ENCODE results near the gene CMAS.
"Not testable (repeated sequence)": the region's sequence is repeated elsewhere in the genome, so short reads cannot be mapped to it uniquely, and the experiment has no call there.

Gene CMAS

GRCh38 chr12:22082190-22082701 is 36.2 kb downstream of the CMAS start:
- no peak for ATAC-seq
- no peak for TF ChIP-seq ISL1 (CRISPR knock-in tag; IDR thresholded peaks at IDR 0.05)
- no peak for TF ChIP-seq CREB5 (CRISPR knock-in tag; IDR thresholded peaks at IDR 0.05; ENCODE audit: low read depth)
- no peak for TF ChIP-seq ZFP30 (CRISPR knock-in tag; IDR thresholded peaks at IDR 0.05)
- no peak for TF ChIP-seq GLIS3 (CRISPR knock-in tag; IDR thresholded peaks at IDR 0.05)
- no peak for TF ChIP-seq BACH2 (CRISPR knock-in tag; IDR thresholded peaks at IDR 0.05; ENCODE audit: borderline replicate concordance)
- no peak for TF ChIP-seq RARB (CRISPR knock-in tag; IDR thresholded peaks at IDR 0.05)
- TF ChIP-seq ESRRG (CRISPR knock-in tag; IDR thresholded peaks at IDR 0.05): no peak

GRCh38 chr12:22083167-22083566 is 37.1 kb downstream of the CMAS start:
- ATAC-seq: 0 out of 3 replicates have a peak, but pooled peaks have one; percentile 33

GRCh38 chr12:22084852-22085251 is 38.8 kb downstream of the CMAS start:
- no peak for TF ChIP-seq ZNF565 (CRISPR knock-in tag; conservative IDR thresholded peaks at IDR 0.05; ENCODE audit: low read depth)
- ATAC-seq: no peak

More at GRCh38 chr12:22083167-22083566, 37.1 kb downstream of the CMAS start:
- TF ChIP-seq GLIS3 (CRISPR knock-in tag; IDR thresholded peaks at IDR 0.05) (no peak), POU6F1 (CRISPR knock-in tag; IDR thresholded peaks at IDR 0.05; ENCODE audit: borderline replicate concordance, low read depth) (no peak), ISL1 (CRISPR knock-in tag; IDR thresholded peaks at IDR 0.05) (no peak), BACH2 (CRISPR knock-in tag; IDR thresholded peaks at IDR 0.05; ENCODE audit: borderline replicate concordance) (no peak), ZNF565 (CRISPR knock-in tag; conservative IDR thresholded peaks at IDR 0.05; ENCODE audit: low read depth) (no peak), CSDC2 (CRISPR knock-in tag; IDR thresholded peaks at IDR 0.05) (no peak), RARB (CRISPR knock-in tag; IDR thresholded peaks at IDR 0.05) (no peak), ZFP30 (CRISPR knock-in tag; IDR thresholded peaks at IDR 0.05) (no peak), ZC3H10 (CRISPR knock-in tag; IDR thresholded peaks at IDR 0.05) (no peak)

- TF ChIP-seq BACH2 (CRISPR knock-in tag; IDR thresholded peaks at IDR 0.05; ENCODE audit: borderline replicate concordance) (no peak), PATZ1 (CRISPR knock-in tag; IDR thresholded peaks at IDR 0.05; ENCODE audit: borderline replicate concordance) (no peak), CSDC2 (CRISPR knock-in tag; IDR thresholded peaks at IDR 0.05) (no peak), PPARA (CRISPR knock-in tag; IDR thresholded peaks at IDR 0.05; ENCODE audit: borderline replicate concordance) (no peak), CREB5 (CRISPR knock-in tag; IDR thresholded peaks at IDR 0.05; ENCODE audit: low read depth) (no peak)
- ATAC-seq: no peak
Measured at GRCh38 chr12:22088886-22089285, 42.9 kb downstream of the CMAS start.

- TF ChIP-seq CSRNP3 (CRISPR knock-in tag; IDR thresholded peaks at IDR 0.05): no peak
- TF ChIP-seq BACH2 (CRISPR knock-in tag; IDR thresholded peaks at IDR 0.05; ENCODE audit: borderline replicate concordance): no peak
- TF ChIP-seq ZNF8 (CRISPR knock-in tag; IDR thresholded peaks at IDR 0.05): no peak
- no peak for TF ChIP-seq POU6F1 (CRISPR knock-in tag; IDR thresholded peaks at IDR 0.05; ENCODE audit: borderline replicate concordance, low read depth)
- no peak for TF ChIP-seq ZC3H10 (CRISPR knock-in tag; IDR thresholded peaks at IDR 0.05)
- TF ChIP-seq OSR1 (CRISPR knock-in tag; IDR thresholded peaks at IDR 0.05): no peak
- no peak for ATAC-seq
Measured at GRCh38 chr12:22089486-22089885, 43.5 kb downstream of the CMAS start.

- not testable (repeated sequence) for ATAC-seq
Measured at GRCh38 chr12:22099062-22099461, 53.0 kb downstream of the CMAS start.

Data from SK-N-SH treated with all-trans-retinoic acid at 6 μM for 48 hours (cell line).